ENCODE measurements around the gene SLC25A45.

GRCh38 chr11:65416841-65417701 is 34.6 kb upstream of the SLC25A45 start:
- TF ChIP-seq, protein P1, sequence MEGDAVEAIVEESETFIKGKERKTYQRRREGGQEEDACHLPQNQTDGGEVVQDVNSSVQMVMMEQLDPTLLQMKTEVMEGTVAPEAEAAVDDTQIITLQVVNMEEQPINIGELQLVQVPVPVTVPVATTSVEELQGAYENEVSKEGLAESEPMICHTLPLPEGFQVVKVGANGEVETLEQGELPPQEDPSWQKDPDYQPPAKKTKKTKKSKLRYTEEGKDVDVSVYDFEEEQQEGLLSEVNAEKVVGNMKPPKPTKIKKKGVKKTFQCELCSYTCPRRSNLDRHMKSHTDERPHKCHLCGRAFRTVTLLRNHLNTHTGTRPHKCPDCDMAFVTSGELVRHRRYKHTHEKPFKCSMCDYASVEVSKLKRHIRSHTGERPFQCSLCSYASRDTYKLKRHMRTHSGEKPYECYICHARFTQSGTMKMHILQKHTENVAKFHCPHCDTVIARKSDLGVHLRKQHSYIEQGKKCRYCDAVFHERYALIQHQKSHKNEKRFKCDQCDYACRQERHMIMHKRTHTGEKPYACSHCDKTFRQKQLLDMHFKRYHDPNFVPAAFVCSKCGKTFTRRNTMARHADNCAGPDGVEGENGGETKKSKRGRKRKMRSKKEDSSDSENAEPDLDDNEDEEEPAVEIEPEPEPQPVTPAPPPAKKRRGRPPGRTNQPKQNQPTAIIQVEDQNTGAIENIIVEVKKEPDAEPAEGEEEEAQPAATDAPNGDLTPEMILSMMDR (IDR thresholded peaks at IDR 0.05), result no peak
- TF ChIP-seq ZFX (IDR thresholded peaks at IDR 0.05; ENCODE audit: borderline replicate concordance), result no peak

Measured in 22Rv1 (cell line).